GM12891 (cell line): Measurements from ENCODE around the gene DCANP1.

ENCODE experiments used
- DNase-seq: peaks from one replicate; pipeline ENCODE4 v3.0.0; 2011; ENCODE audit warnings: low spot score; ENCODE audit not compliant: insufficient read length
- FAIRE-seq: peaks from 2 replicates; lab custom pipeline; 2011; peaks lifted over from hg19 to GRCh38; lab: Jason Lieb, UNC
- PAX5 ChIP-seq: IDR thresholded peaks from 2 replicates; pipeline ENCODE4 v1.6.1; 2011; ENCODE audit warnings: low read length, moderate library complexity, mild to moderate bottlenecking; ENCODE audit not compliant: insufficient read depth, severe bottlenecking
- POLR2A ChIP-seq: IDR thresholded peaks from 2 replicates; pipeline ENCODE4 v1.6.1; 2011; ENCODE audit warnings: low read depth, low read length, control low read depth
- POLR2AphosphoS5 ChIP-seq: IDR thresholded peaks from 2 replicates; pipeline ENCODE4 v1.6.1; 2011; ENCODE audit warnings: low read depth, low read length, control low read depth
- POU2F2 ChIP-seq: IDR thresholded peaks from 2 replicates; pipeline ENCODE4 v1.6.1; 2011; ENCODE audit warnings: low read depth, mild to moderate bottlenecking, control low read depth, low read length, moderate library complexity
- SPI1 ChIP-seq: IDR thresholded peaks from 2 replicates; pipeline ENCODE4 v1.6.1; 2011; ENCODE audit warnings: low read depth, low read length, control low read depth
- TAF1 ChIP-seq: IDR thresholded peaks from 2 replicates; pipeline ENCODE4 v1.6.1; 2011; ENCODE audit warnings: low read depth, low read length, control low read depth

DCANP1 gene

DNA sequence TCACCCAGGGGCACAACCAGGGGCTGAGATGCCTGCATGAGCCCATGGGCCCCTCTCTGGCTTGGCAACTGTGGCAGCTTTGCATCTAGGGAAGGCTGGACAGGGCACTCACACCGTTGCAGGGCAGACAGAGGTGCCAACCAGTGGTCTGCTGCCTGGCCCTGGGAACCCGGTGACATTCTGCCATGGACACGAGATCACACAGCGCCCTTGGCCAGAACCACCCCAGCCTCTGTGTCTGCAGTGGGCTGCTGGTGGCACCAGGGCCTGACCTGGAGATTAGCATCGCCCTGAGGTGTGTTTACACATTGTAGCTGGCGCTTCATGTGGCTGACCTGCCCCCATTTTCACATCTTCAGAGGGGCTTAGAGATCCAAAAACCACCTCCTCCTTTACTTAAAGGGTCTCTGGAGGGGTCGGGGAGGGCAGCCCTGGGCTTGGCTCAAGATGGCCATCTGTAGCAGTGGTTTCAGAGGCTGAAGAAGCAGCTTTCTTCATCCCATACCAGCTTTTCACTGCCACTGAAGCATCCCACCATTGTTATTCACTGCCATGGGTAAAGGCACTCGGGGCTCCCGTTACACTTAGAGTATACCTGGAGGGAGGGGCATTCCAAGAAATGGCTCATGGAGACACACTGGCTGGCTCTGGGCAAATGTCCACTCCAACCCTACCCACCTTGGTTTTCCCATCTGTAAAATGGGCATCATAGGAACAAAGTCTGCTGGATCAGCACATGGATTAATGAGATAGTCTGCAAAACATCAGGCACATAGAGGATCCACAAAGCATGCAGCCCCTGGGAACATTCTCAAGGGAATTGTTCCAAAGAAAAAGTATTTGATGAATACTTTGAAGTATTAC lies 11.4 kb downstream of the DCANP1 start:
- FAIRE-seq (no peak), DNase-seq (no peak)
- no peak for TF ChIP-seq TAF1
- TF ChIP-seq PAX5 = no peak
- TF ChIP-seq POU2F2 = no peak
- TF ChIP-seq SPI1 = no peak
- TF ChIP-seq POLR2AphosphoS5 = no peak
- no peak for TF ChIP-seq POLR2A

- no peak for TF ChIP-seq SPI1
- TF ChIP-seq TAF1 = no peak
- TF ChIP-seq POLR2A = no peak
- TF ChIP-seq POLR2AphosphoS5 = no peak
- no peak for TF ChIP-seq PAX5
- TF ChIP-seq POU2F2 = no peak
- FAIRE-seq (no peak), DNase-seq (no peak)
These were observed 12.3 kb downstream of the DCANP1 start for GRCh38 chr5:135434591-135435466.

DNA sequence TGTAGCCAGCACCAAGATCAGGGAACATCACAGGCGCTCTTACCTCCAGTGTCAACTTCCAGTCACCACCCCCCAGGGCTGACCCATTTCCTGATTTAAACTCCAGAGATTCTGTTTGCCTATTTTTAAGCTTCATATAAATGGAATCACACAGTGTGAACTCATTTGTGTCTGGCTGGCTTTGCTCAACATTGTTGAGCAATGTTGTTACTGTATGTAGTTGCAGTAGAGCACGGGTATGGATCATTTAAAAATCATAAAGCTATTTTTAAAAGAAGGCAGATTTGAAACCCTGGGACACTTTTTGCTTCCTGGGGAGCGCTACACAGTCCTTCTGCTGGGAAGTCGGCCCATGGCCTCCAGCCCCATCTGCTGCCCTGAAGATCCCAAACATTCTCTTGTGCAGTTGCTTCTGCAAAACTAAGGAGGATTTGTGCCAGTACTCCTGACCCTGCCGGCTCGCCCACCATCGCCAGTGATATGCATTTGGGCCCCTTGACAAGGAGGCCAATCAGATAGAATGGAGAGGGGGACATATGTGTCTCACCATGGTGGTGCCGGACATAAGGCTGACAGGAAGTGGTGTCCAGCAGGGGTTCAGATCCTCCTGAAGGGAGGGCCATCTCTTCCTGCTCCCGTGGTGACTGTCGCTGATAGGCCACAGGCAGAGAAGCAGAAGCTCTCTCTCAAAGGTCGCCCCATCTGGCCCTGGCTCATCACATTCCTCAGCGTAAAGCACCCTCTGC lies 13.3 kb downstream of the DCANP1 start:
- no peak for DNase-seq
- FAIRE-seq = no peak
- TF ChIP-seq TAF1 (no peak), POU2F2 (no peak), POLR2A (no peak)

GRCh38 chr5:135432113-135432512 lies 15.0 kb downstream of the DCANP1 start:
- no peak for TF ChIP-seq TAF1
- TF ChIP-seq POLR2A = no peak
- no peak for TF ChIP-seq POLR2AphosphoS5
- TF ChIP-seq PAX5 = no peak
- FAIRE-seq = no peak

DNA sequence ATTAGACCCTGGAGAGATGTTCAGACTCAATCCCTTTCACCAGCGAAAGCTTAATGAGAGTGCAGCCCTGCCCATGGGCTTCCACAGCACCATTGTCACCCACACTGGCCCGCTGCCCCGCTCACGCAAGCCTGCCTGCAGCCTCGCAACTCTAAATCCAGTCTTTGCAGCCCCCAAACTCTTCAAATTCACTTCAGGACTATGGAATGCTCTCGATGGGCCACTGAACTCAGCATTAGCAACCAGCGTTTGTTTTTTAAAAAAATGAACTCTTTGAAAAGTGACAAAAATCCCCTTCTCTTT lies 17.1 kb downstream of the DCANP1 start:
- FAIRE-seq (no peak), DNase-seq (no peak)
- no peak for TF ChIP-seq POLR2A
- TF ChIP-seq POU2F2 = no peak
- no peak for TF ChIP-seq POLR2AphosphoS5
- no peak for TF ChIP-seq SPI1
- no peak for TF ChIP-seq TAF1
- TF ChIP-seq PAX5 = no peak

More at GRCh38 chr5:135432113-135432512, 15.0 kb downstream of the DCANP1 start:
- DNase-seq = no peak

- FAIRE-seq (no peak), DNase-seq (no peak)
- no peak for TF ChIP-seq TAF1
- TF ChIP-seq PAX5 = no peak
- no peak for TF ChIP-seq POLR2AphosphoS5
These were observed 17.6 kb downstream of the DCANP1 start for GRCh38 chr5:135429301-135430134.

DNA sequence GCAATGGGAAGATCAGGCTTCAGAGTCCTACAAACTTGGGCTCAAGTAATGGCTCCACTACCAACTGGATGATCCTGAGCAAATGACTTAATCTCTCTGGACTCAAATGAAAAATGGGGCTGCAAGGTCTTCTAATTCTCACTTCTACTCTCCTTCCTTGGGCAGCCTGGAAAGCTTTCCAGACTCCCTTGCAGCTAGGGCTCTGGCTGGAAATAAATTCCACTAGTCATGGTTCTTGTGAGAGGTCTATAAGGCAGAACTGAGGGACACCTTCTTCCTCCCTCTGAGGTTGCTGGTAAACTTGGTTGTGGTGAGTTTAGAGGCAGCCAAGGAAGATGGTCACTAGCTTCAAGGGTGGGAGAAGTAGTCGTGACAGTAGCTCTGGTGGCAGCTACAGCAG lies 18.6 kb downstream of the DCANP1 start:
- TF ChIP-seq SPI1 (no peak), PAX5 (no peak), POLR2A (no peak), POLR2AphosphoS5 (no peak), TAF1 (no peak), POU2F2 (no peak)
- DNase-seq (no peak), FAIRE-seq (no peak)

DNA sequence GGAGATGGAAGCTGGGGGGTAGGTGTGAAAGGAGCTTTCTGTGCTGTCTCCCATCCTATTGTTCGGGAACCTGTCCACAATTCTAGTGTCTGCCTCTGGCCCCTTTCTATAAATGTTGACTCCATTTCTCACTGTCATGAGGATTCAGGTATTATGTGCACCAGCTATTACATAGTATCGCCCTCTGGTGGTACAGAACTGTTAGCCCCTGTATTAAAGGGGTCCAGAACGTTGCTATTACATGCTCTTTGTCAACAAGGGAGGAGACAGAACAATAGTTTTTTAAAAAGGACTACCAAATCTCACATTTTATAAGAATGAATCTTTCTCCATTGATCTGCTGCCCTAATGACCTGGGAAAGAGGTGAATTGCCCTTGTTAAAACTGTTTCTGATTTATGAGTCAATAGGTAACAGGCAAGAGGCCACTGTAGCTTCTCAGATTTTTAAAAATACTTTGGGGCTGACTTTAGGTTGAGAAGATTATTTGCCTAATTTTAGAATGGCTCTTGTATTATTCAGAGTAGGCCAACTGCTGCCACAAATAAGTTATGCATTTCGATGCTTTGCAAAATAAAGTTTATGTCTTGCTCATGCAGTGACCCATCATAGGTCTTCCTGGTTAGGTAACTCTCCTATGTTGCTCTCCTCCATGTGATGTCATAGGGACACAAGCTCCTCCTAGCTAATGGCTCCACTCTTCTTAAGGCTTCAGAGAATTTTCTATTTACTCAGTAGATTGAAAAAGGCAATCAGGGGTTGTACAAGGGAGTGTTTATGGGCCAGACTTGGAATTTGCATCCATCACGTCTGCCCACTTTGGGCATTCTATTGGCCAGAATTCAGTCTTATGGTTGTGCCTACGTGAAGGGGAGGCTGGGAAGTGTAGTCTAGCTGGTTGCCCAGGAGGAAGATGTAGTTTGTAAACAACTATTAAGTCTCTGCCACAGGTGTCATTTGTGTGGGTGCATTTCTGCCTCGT lies 20.8 kb downstream of the DCANP1 start:
- DNase-seq = peak; percentile 43
- FAIRE-seq = peak; percentile 90
- TF ChIP-seq TAF1 (no peak), SPI1 (no peak), POLR2AphosphoS5 (no peak), PAX5 (no peak), POLR2A (no peak), POU2F2 (no peak)

GRCh38 chr5:135425641-135426040 lies 21.5 kb downstream of the DCANP1 start:
- FAIRE-seq = no peak
- no peak for DNase-seq
- no peak for TF ChIP-seq POU2F2
- no peak for TF ChIP-seq POLR2AphosphoS5
- no peak for TF ChIP-seq POLR2A
- no peak for TF ChIP-seq TAF1
- TF ChIP-seq PAX5 = no peak
- TF ChIP-seq SPI1 = no peak
